Measurements from ENCODE around the gene GALNTL6. TPM values are rescaled to one million over a fixed set of nuclear protein-coding genes. Genes with fewer than 3 reads are reported as not detected.

GALNTL6 gene
- total RNA-seq, 1 experiment from 2014 or later, result not detected

- Histone ChIP-seq H3K4me3 (no peak overlapping the region), H3F3A (ENCODE audit: insufficient read depth, low read depth) (no peaks in the 10 kb centered on the region), H3K27me3 (ENCODE audit: insufficient read depth, low read depth) (no peaks in the 10 kb centered on the region), H3K9me2 (ENCODE audit: insufficient read depth) (no peaks in the 10 kb centered on the region), H3K4me1 (replicated peaks; ENCODE audit: insufficient read depth) (no peaks in the 10 kb centered on the region), H3K27ac (no peak overlapping the region), H3K79me2 (ENCODE audit: low read depth) (no peaks in the 10 kb centered on the region), H4K20me1 (ENCODE audit: insufficient read depth) (no peaks in the 10 kb centered on the region), H2AFZ (no peak overlapping the region), H3K4me2 (no peak overlapping the region), H3K36me3 (ENCODE audit: low read depth) (no peaks in the 10 kb centered on the region), H3K9me3 (ENCODE audit: insufficient read depth, low read depth) (no peaks in the 10 kb centered on the region)
- BruUV-seq (replicated peaks), result no TSS peak
- POLR2A ChIA-PET (ENCODE audit: unreplicated experiment), result no interaction called here
- intact Hi-C loops (cut with micrococcal nuclease; ENCODE audit: unreplicated experiment), result no loop called here
- no peak for DNase-seq
- TF ChIP-seq CTCF (conservative IDR thresholded peaks at IDR 0.05) (no peak), EZH2 (IDR thresholded peaks at IDR 0.05; ENCODE audit: low read depth) (no peak)
- CTCF ChIA-PET, result no interaction called here
Observed at GRCh38 chr4:172377486-172378140, 564.4 kb downstream of the GALNTL6 start.

GRCh38 chr4:172379834-172380233 lies 566.6 kb downstream of the GALNTL6 start:
- Histone ChIP-seq H3K27ac (no peak overlapping the region), H4K20me1 (ENCODE audit: insufficient read depth) (no peaks in the 10 kb centered on the region), H3F3A (ENCODE audit: insufficient read depth, low read depth) (no peaks in the 10 kb centered on the region), H3K36me3 (ENCODE audit: low read depth) (no peaks in the 10 kb centered on the region), H3K9me2 (ENCODE audit: insufficient read depth) (no peaks in the 10 kb centered on the region), H3K4me1 (replicated peaks; ENCODE audit: insufficient read depth) (no peaks in the 10 kb centered on the region), H3K4me3 (no peak overlapping the region), H2AFZ (no peak overlapping the region), H3K4me2 (no peak overlapping the region), H3K79me2 (ENCODE audit: low read depth) (no peaks in the 10 kb centered on the region), H3K9me3 (ENCODE audit: insufficient read depth, low read depth) (no peaks in the 10 kb centered on the region), H3K27me3 (ENCODE audit: insufficient read depth, low read depth) (no peaks in the 10 kb centered on the region)
- DNase-seq, result no peak
- no TSS peak for BruUV-seq (replicated peaks)
- ChIA-PET CTCF (no interaction called here), POLR2A (ENCODE audit: unreplicated experiment) (no interaction called here)
- intact Hi-C loops (cut with micrococcal nuclease; ENCODE audit: unreplicated experiment), result no loop called here
- TF ChIP-seq EZH2 (IDR thresholded peaks at IDR 0.05; ENCODE audit: low read depth) (no peak), CTCF (conservative IDR thresholded peaks at IDR 0.05) (no peak)

GRCh38 chr4:172390331-172390730 lies 577.1 kb downstream of the GALNTL6 start:
- H3K79me2 ChIP-seq (ENCODE audit: low read depth), result no peaks in the 10 kb centered on the region
- DNase-seq, result no peak
- H3K9me2 ChIP-seq (ENCODE audit: insufficient read depth), result no peaks in the 10 kb centered on the region
- no peaks in the 10 kb centered on the region for H3K9me3 ChIP-seq (ENCODE audit: insufficient read depth, low read depth)
- ChIA-PET CTCF (no interaction called here), POLR2A (ENCODE audit: unreplicated experiment) (no interaction called here)
- H4K20me1 ChIP-seq (ENCODE audit: insufficient read depth), result no peaks in the 10 kb centered on the region
- H3K27ac ChIP-seq, result no peak overlapping the region
- BruUV-seq (replicated peaks), result no TSS peak
- H3F3A ChIP-seq (ENCODE audit: insufficient read depth, low read depth), result no peaks in the 10 kb centered on the region
- H3K36me3 ChIP-seq (ENCODE audit: low read depth), result no peaks in the 10 kb centered on the region
- TF ChIP-seq CTCF (conservative IDR thresholded peaks at IDR 0.05) (no peak), EZH2 (IDR thresholded peaks at IDR 0.05; ENCODE audit: low read depth) (no peak)
- no peak overlapping the region for H3K4me3 ChIP-seq
- no peaks in the 10 kb centered on the region for H3K27me3 ChIP-seq (ENCODE audit: insufficient read depth, low read depth)
- intact Hi-C loops (cut with micrococcal nuclease; ENCODE audit: unreplicated experiment), result no loop called here
- H2AFZ ChIP-seq, result no peak overlapping the region
- no peaks in the 10 kb centered on the region for H3K4me1 ChIP-seq (replicated peaks; ENCODE audit: insufficient read depth)
- H3K4me2 ChIP-seq, result no peak overlapping the region
